ENCODE results near the gene BLOC1S5.

DNA sequence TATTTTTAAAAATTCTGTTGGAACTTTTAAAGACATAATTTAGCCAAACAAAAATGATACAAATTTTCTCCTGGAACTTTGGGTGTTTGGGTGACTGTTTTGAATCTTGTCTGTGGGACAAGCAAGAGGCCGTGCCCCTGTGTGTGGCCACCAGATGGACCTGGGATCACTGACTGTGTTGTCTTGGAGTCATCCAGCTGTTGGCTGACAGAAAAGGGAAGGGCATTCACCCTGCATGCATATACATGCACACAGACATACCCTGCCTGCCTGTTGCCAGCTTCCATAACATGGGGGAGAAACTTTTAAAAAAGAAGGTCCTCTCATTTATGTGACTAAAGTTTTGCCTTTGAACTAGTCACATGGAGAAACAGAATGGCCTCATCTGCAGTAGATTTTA is 72.7 kb downstream of the BLOC1S5 start:
- no peak for TF ChIP-seq POLR2A (IDR thresholded peaks at IDR 0.05)
- TF ChIP-seq POLR2AphosphoS5 (IDR thresholded peaks at IDR 0.05): no peak
